GM20000 (cell line): ENCODE measurements around the gene HES5.

Source experiments
- DNase-seq: peaks from one replicate; pipeline ENCODE4 v3.0.0; 2012; ENCODE audit warnings: low spot score
- CTCF ChIP-seq: IDR thresholded peaks from 2 replicates; pipeline ENCODE4 v1.5.1; 2012; ENCODE audit warnings: mild to moderate bottlenecking, control low read depth; ENCODE audit errors: extremely low read depth, missing control alignments

Gene HES5

GRCh38 chr1:2528966-2529783, 888 bp downstream of the HES5 start:
- peak; percentile 3 for TF ChIP-seq CTCF
- DNase-seq, result peak; percentile 77

GRCh38 chr1:2528611-2528965, 1.5 kb downstream of the HES5 start:
- no peak for DNase-seq
- no peak for TF ChIP-seq CTCF

- no peak for DNase-seq
- TF ChIP-seq CTCF, result no peak
Observed at GRCh38 chr1:2528016-2528415, 2.0 kb downstream of the HES5 start.

- TF ChIP-seq CTCF, result no peak
- DNase-seq, result no peak
Observed at GRCh38 chr1:2527556-2527860, 2.6 kb downstream of the HES5 start.

- no peak for TF ChIP-seq CTCF
- DNase-seq, result peak; percentile 79
Observed at GRCh38 chr1:2526824-2527555, 3.1 kb downstream of the HES5 start.

GRCh38 chr1:2525920-2526823, 3.9 kb downstream of the HES5 start, which contains the start of gene PANK4:
TSS of gene PANK4 (minus strand) at chr1:2526596. CDS start at chr1:2526587, 9 bp downstream.
- DNase-seq, result peak; percentile 97
- TF ChIP-seq CTCF, result no peak

GRCh38 chr1:2525572-2525919, 4.5 kb downstream of the HES5 start:
- TF ChIP-seq CTCF, result no peak
- no peak for DNase-seq
